ENCODE data around the gene HSPA4.
"Not testable (repeated sequence)": the region's sequence is repeated elsewhere in the genome, so short reads cannot be mapped to it uniquely, and the experiment has no call there.

- not testable (repeated sequence) for TF ChIP-seq POLR2A, CTCF, EP300 (IDR thresholded peaks at IDR 0.05)
Measured at GRCh38 chr5:133008455-133008854, 43.4 kb upstream of the HSPA4 start.
